Measurements from ENCODE around the gene PHF12.

DNA sequence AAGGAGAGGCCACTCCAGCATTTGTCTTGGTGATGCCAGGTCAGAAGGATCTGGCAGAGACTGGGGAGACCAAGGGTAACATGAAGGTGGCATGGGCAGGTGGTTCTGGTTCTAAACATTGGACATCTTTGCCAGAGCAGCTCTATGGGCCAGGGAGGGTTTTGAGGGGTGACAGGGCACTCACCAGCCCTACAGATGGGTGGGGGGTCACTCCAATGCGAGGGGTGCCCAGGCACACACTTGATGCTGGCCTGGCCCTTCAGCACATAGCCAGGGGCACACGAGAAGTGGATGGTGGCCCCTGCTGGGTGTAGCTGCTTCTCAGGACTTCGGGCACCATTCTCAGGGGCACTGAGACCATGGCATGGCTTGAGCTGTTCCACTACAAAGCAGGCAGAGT, 5.5 kb upstream of the PHF12 start:
- TF ChIP-seq CEBPB (IDR thresholded peaks at IDR 0.05; ENCODE audit: low read depth) (no peak), ZBTB33 (IDR thresholded peaks at IDR 0.05; ENCODE audit: extremely low read depth, insufficient replicate concordance, low read length) (no peak), POLR2AphosphoS5 (IDR thresholded peaks at IDR 0.05; ENCODE audit: low read depth, low read length) (no peak), POLR2A (IDR thresholded peaks at IDR 0.05; ENCODE audit: borderline replicate concordance, extremely low read depth, insufficient read depth, insufficient read length) (no peak), SRF (IDR thresholded peaks at IDR 0.05; ENCODE audit: low read depth) (no peak), CBX3 (IDR thresholded peaks at IDR 0.05; ENCODE audit: low read depth) (no peak), EZH2 (IDR thresholded peaks at IDR 0.05) (no peak)
- TF ChIP-seq, protein P1, sequence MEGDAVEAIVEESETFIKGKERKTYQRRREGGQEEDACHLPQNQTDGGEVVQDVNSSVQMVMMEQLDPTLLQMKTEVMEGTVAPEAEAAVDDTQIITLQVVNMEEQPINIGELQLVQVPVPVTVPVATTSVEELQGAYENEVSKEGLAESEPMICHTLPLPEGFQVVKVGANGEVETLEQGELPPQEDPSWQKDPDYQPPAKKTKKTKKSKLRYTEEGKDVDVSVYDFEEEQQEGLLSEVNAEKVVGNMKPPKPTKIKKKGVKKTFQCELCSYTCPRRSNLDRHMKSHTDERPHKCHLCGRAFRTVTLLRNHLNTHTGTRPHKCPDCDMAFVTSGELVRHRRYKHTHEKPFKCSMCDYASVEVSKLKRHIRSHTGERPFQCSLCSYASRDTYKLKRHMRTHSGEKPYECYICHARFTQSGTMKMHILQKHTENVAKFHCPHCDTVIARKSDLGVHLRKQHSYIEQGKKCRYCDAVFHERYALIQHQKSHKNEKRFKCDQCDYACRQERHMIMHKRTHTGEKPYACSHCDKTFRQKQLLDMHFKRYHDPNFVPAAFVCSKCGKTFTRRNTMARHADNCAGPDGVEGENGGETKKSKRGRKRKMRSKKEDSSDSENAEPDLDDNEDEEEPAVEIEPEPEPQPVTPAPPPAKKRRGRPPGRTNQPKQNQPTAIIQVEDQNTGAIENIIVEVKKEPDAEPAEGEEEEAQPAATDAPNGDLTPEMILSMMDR (IDR thresholded peaks at IDR 0.05 in 2 of 3, conservative IDR thresholded peaks at IDR 0.05 in 1 of 3; ENCODE audit: borderline replicate concordance in 1 of 3, insufficient read depth in 1 of 3, low read depth in 2 of 3, low read length in 2 of 3): no peak
- TF ChIP-seq, protein P2, sequence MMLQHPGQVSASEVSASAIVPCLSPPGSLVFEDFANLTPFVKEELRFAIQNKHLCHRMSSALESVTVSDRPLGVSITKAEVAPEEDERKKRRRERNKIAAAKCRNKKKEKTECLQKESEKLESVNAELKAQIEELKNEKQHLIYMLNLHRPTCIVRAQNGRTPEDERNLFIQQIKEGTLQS (IDR thresholded peaks at IDR 0.05): no peak
